GM20431 (cell line): ENCODE results near the gene SLC25A33.
"Not testable (repeated sequence)": the region's sequence is repeated elsewhere in the genome, so short reads cannot be mapped to it uniquely, and the experiment has no call there.

Experiments used
- in situ Hi-C: fragments of 300-500 bp; cut with MseI, MboI; formaldehyde crosslinking; loops from one replicate; pipeline ENCODE4 v1.15.0; 2020; ENCODE audit warnings: low sequenced_read_pairs; ENCODE audit not compliant: unreplicated experiment

Gene SLC25A33

GRCh38 chr1:9539165-9539828, at the start of gene SLC25A33:
SLC25A33 (plus strand) TSS chr1:9539465; CDS start chr1:9539692, 227 bp downstream.
- in situ Hi-C loops, result no loop called here

- in situ Hi-C loops, result loop anchor here (10.0 kb wide), 1 partner anchor 84 kb away; no protein-coding TSS in a partner anchor
Measured at GRCh38 chr1:9490605-9491339, 48.5 kb upstream of the SLC25A33 start.

GRCh38 chr1:9493326-9493725, 45.9 kb upstream of the SLC25A33 start:
- in situ Hi-C loops, result loop anchor here (10.0 kb wide), 1 partner anchor 81 kb away; no protein-coding TSS in a partner anchor

GRCh38 chr1:9494936-9495758, 44.1 kb upstream of the SLC25A33 start:
- in situ Hi-C loops, result loop anchor here (10.0 kb wide), 1 partner anchor 80 kb away; no protein-coding TSS in a partner anchor

- in situ Hi-C loops, result loop anchor here (10.0 kb wide), 1 partner anchor 79 kb away; no protein-coding TSS in a partner anchor
Measured at GRCh38 chr1:9495854-9496374, 43.4 kb upstream of the SLC25A33 start.

- in situ Hi-C loops, result no loop called here
Measured at GRCh38 chr1:9500756-9501754, 38.2 kb upstream of the SLC25A33 start.

- in situ Hi-C loops, result no loop called here
Measured at GRCh38 chr1:9503001-9503675, 36.1 kb upstream of the SLC25A33 start.

GRCh38 chr1:9505143-9505542, 34.1 kb upstream of the SLC25A33 start:
- in situ Hi-C loops, result no loop called here

- in situ Hi-C loops, result no loop called here
Measured at GRCh38 chr1:9506901-9507300, 32.4 kb upstream of the SLC25A33 start.

GRCh38 chr1:9510130-9510529, 29.1 kb upstream of the SLC25A33 start:
- in situ Hi-C loops, result no loop called here

- in situ Hi-C loops, result not testable (repeated sequence)
Measured at GRCh38 chr1:9515550-9515949, 23.7 kb upstream of the SLC25A33 start.

GRCh38 chr1:9518454-9518998, 20.7 kb upstream of the SLC25A33 start:
- in situ Hi-C loops, result no loop called here

- in situ Hi-C loops, result no loop called here
Measured at GRCh38 chr1:9520411-9520810, 18.9 kb upstream of the SLC25A33 start.

GRCh38 chr1:9529190-9529589, 10.1 kb upstream of the SLC25A33 start:
- in situ Hi-C loops, result no loop called here

- in situ Hi-C loops, result no loop called here
Measured at GRCh38 chr1:9530320-9530719, 8.9 kb upstream of the SLC25A33 start.

- in situ Hi-C loops, result no loop called here
Measured at GRCh38 chr1:9534953-9535352, 4.3 kb upstream of the SLC25A33 start.

- in situ Hi-C loops, result no loop called here
Measured at GRCh38 chr1:9536301-9536700, 3.0 kb upstream of the SLC25A33 start.
